COLO668 (cell line): ENCODE results near the gene KRAS.
A peak's percentile ranks its signal among the peaks of the same experiment; 100 is the strongest.

Source experiments
- DNase-seq: peaks from one replicate; lab custom pipeline; 2025; ENCODE audit not compliant: unreplicated experiment; lab: John Stamatoyannopoulos, UW

The KRAS gene

GRCh38 chr12:25197608-25198007 is 53.1 kb downstream of the KRAS start:
- DNase-seq: no peak

- DNase-seq: peak; percentile 97
These were observed 55.4 kb downstream of the KRAS start, which contains the start of the genes DNAI7 and ETFRF1 for GRCh38 chr12:25195056-25195971. Gene DNAI7, minus strand, starts transcription at chr12:25195160. Its CDS starts 82 bp downstream, at chr12:25195078. Gene ETFRF1, plus strand, starts transcription at chr12:25195237. Its CDS starts 8,720 bp downstream, at chr12:25203957.

GRCh38 chr12:25194722-25195055 is 56.0 kb downstream of the KRAS start:
- DNase-seq: no peak

GRCh38 chr12:25194214-25194613 is 56.5 kb downstream of the KRAS start:
- no peak for DNase-seq

- no peak for DNase-seq
These were observed 59.9 kb downstream of the KRAS start for GRCh38 chr12:25190793-25191192.

GRCh38 chr12:25189656-25190055 is 61.1 kb downstream of the KRAS start:
- no peak for DNase-seq

- no peak for DNase-seq
These were observed 62.9 kb downstream of the KRAS start for GRCh38 chr12:25187781-25188180.

GRCh38 chr12:25186788-25187402 is 63.8 kb downstream of the KRAS start:
- no peak for DNase-seq

- no peak for DNase-seq
These were observed 64.5 kb downstream of the KRAS start for GRCh38 chr12:25186038-25186787.

- DNase-seq: no peak
These were observed 66.6 kb downstream of the KRAS start for GRCh38 chr12:25184132-25184531.

GRCh38 chr12:25182765-25183164 is 68.0 kb downstream of the KRAS start:
- DNase-seq: no peak

- DNase-seq: no peak
These were observed 87.9 kb downstream of the KRAS start for GRCh38 chr12:25162866-25163265.

- no peak for DNase-seq
These were observed 94.7 kb downstream of the KRAS start for GRCh38 chr12:25156061-25156460.

GRCh38 chr12:25155022-25155576 is 95.6 kb downstream of the KRAS start:
- DNase-seq: no peak
